DND-41 (cell line): Measurements from ENCODE around the gene TPCN1.

Experiments
- EZH2 ChIP-seq: IDR thresholded peaks from 3 replicates; pipeline ENCODE4 v1.6.1; 2012; ENCODE audit warnings: borderline replicate concordance, low read depth, mild to moderate bottlenecking, moderate library complexity, low read length, inconsistent platforms; ENCODE audit not compliant: severe bottlenecking
- TF ChIP-seq, protein P1 (sequence below): IDR thresholded peaks from 2 replicates; pipeline ENCODE4 v1.5.1; 2012; ENCODE audit warnings: borderline replicate concordance, low read length, moderate library complexity, mild to moderate bottlenecking; ENCODE audit not compliant: poor library complexity, severe bottlenecking; ENCODE audit errors: extremely low read depth

DNA sequence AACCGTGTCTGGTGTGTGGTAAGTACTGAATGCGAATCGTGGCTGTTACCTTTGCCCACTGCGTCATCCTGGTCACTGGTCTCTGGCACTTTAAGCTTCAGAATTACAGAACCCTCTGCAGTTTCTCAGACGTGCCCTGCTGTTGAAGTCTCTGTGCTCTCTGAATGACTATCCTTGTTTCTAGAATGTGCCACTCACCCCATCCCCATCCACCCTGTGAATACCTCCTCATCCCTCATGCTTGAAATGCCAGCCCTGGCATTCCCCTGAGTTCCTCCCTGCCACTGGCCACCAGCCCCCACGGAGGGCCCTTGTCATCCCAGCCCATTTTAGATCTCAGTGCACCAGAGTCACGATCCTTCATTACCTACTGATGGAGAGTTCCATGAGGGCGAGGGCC is 21.3 kb downstream of the TPCN1 start:
- TF ChIP-seq, protein P1, sequence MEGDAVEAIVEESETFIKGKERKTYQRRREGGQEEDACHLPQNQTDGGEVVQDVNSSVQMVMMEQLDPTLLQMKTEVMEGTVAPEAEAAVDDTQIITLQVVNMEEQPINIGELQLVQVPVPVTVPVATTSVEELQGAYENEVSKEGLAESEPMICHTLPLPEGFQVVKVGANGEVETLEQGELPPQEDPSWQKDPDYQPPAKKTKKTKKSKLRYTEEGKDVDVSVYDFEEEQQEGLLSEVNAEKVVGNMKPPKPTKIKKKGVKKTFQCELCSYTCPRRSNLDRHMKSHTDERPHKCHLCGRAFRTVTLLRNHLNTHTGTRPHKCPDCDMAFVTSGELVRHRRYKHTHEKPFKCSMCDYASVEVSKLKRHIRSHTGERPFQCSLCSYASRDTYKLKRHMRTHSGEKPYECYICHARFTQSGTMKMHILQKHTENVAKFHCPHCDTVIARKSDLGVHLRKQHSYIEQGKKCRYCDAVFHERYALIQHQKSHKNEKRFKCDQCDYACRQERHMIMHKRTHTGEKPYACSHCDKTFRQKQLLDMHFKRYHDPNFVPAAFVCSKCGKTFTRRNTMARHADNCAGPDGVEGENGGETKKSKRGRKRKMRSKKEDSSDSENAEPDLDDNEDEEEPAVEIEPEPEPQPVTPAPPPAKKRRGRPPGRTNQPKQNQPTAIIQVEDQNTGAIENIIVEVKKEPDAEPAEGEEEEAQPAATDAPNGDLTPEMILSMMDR = no peak
- no peak for TF ChIP-seq EZH2
